Stomach (tissue), 4 donors: ENCODE data around the gene PIEZO2.

Source experiments
- CTCF ChIP-seq, 7 experiments: fragments of 450-650 bp in 4 of 7; fragments of 200-600 bp in 3 of 7; sonication (generic) in 3 of 7; IDR thresholded peaks; one replicate each; pipeline ENCODE4 v1.5.1; 2016 to 2019; ENCODE audit warnings: antibody characterized with exemption in 7 of 7, control low read depth in 2 of 7, mild to moderate bottlenecking in 1 of 7
- POLR2A ChIP-seq, 4 donors: fragments of 450-650 bp; IDR thresholded peaks; one replicate each; pipeline ENCODE4 v1.6.1; 2016; ENCODE audit warnings: antibody characterized with exemption in 4 of 4, control low read depth in 2 of 4, mild to moderate bottlenecking in 1 of 4, moderate library complexity in 1 of 4
- POLR2AphosphoS5 ChIP-seq, 3 donors: sonication (generic); formaldehyde crosslinking; IDR thresholded peaks; one replicate each; pipeline ENCODE4 v1.6.1; 2016; ENCODE audit warnings: antibody characterized with exemption in 3 of 3

GRCh38 chr18:10670856-10671255 lies 478.5 kb downstream of the PIEZO2 start:
- TF ChIP-seq CTCF (IDR thresholded peaks at IDR 0.05) (no peak), POLR2A (IDR thresholded peaks at IDR 0.05) (no peak), POLR2AphosphoS5 (IDR thresholded peaks at IDR 0.05) (no peak)
